Activated B cell treated with CpG ODN at 0.5 μM for 24 hours (primary cell): ENCODE measurements around the gene RASAL1. TPM values are rescaled to one million over a fixed set of nuclear protein-coding genes. Genes with fewer than 3 reads are reported as not detected.

Experiments
- ATAC-seq: fragments of 200-7000 bp; cut with Tn5 transposase; one replicate; pipeline ENCODE4 v1.10.0; 2021; ENCODE audit warnings: low read depth, mild to moderate bottlenecking, moderate library complexity
- CTCF ChIA-PET: fragments of 350-600 bp; sonication (Branson Sonifier 250); formaldehyde crosslinking; loops from one replicate; lab custom pipeline; 2021; ENCODE audit warnings: antibody characterized with exemption; lab: Charles Lee
- POLR2A ChIA-PET: fragments of 350-600 bp; sonication (Branson Sonifier 250); formaldehyde crosslinking; loops from one replicate; lab custom pipeline; 2021; ENCODE audit warnings: antibody characterized with exemption; lab: Charles Lee
- DNase-seq: peaks from one replicate; pipeline ENCODE4 v3.0.0; 2022
- H3K27ac Mint-ChIP-seq: one replicate; pipeline ENCODE4 v1.8.0; 2020; ENCODE audit warnings: mixed read lengths
- H3K27me3 Mint-ChIP-seq: one replicate; pipeline ENCODE4 v1.8.0; 2021; ENCODE audit warnings: mixed read lengths
- H3K36me3 Mint-ChIP-seq: one replicate; pipeline ENCODE4 v1.8.0; 2021; ENCODE audit warnings: low read depth, mixed read lengths
- H3K4me1 Mint-ChIP-seq: one replicate; pipeline ENCODE4 v1.8.0; 2021; ENCODE audit warnings: mixed read lengths
- H3K4me3 Mint-ChIP-seq: one replicate; pipeline ENCODE4 v1.8.0; 2020; ENCODE audit warnings: mild to moderate bottlenecking, mixed read lengths
- H3K9me3 Mint-ChIP-seq: one replicate; pipeline ENCODE4 v1.8.0; 2020; ENCODE audit warnings: mixed read lengths
- intact Hi-C: fragments of 100-400 bp; cut with micrococcal nuclease; formaldehyde crosslinking; loops from one replicate; pipeline ENCODE4 v1.15.1; 2024
- total RNA-seq: library from RNA; stranded (reverse); gene quantifications from 2 replicates; pipeline ENCODE4 v1.2.3, GENCODE V29; 2022
- TF ChIP-seq, protein P1 (sequence below): fragments of 200-600 bp; IDR thresholded peaks from one replicate; pipeline ENCODE4 v1.8.0; 2022; ENCODE audit warnings: antibody characterized with exemption, mild to moderate bottlenecking

Gene RASAL1
- total RNA-seq, 1 donor from 2014 or later = 7.1 TPM

DNA sequence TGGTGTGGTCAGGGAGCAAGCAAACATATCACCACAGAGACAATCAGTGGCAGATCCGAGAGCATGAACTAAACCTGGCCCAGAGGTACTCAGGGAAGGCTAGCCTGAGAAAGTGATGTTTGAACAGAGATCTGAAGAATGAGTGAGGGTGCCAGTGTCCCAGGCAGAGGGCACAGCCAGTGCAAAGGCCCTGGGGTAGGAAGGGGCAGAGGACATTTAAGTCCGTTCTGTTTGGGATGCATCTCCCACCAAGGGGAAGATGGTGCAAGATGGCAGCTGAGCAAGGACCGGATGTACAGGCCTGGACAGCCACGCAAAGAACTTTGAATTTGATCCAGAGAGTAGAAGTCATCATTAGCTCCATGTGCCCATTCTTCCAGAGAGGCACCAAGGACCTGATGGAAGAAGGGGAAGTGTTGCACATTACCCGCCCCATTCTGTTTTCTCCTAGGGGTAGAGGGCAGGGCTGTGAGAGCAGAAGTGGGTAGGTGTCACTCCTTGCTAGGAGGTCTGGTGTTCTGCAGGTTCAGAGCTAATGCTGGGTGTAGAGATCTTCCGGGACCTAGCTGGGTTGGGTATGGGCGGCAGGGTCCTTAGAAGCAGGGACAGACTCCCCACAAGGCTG lies 75.1 kb downstream of the RASAL1 start:
- Mint-ChIP-seq H3K9me3 (no peaks in the 10 kb centered on the region), H3K36me3 (peaks cover 5% of the 10 kb centered on the region), H3K4me1 (peaks cover 30% of the 10 kb centered on the region), H3K27ac (peak overlapping the region; percentile 89), H3K4me3 (no peak overlapping the region), H3K27me3 (no peaks in the 10 kb centered on the region)
- POLR2A ChIA-PET = interaction anchor here (0.5 to 14.4 kb wide), 6 partner anchors 9 to 170 kb away, joined by 3 to 160 read pairs (median 8); no protein-coding TSS in a partner anchor
- DNase-seq = no peak
- CTCF ChIA-PET = interaction anchor here (5.3 kb wide), 1 partner anchor 10 kb away, joined by 31 read pairs; no protein-coding TSS in a partner anchor
- intact Hi-C loops = no loop called here
- TF ChIP-seq, protein P1, sequence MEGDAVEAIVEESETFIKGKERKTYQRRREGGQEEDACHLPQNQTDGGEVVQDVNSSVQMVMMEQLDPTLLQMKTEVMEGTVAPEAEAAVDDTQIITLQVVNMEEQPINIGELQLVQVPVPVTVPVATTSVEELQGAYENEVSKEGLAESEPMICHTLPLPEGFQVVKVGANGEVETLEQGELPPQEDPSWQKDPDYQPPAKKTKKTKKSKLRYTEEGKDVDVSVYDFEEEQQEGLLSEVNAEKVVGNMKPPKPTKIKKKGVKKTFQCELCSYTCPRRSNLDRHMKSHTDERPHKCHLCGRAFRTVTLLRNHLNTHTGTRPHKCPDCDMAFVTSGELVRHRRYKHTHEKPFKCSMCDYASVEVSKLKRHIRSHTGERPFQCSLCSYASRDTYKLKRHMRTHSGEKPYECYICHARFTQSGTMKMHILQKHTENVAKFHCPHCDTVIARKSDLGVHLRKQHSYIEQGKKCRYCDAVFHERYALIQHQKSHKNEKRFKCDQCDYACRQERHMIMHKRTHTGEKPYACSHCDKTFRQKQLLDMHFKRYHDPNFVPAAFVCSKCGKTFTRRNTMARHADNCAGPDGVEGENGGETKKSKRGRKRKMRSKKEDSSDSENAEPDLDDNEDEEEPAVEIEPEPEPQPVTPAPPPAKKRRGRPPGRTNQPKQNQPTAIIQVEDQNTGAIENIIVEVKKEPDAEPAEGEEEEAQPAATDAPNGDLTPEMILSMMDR = no peak
- no peak for ATAC-seq

DNA sequence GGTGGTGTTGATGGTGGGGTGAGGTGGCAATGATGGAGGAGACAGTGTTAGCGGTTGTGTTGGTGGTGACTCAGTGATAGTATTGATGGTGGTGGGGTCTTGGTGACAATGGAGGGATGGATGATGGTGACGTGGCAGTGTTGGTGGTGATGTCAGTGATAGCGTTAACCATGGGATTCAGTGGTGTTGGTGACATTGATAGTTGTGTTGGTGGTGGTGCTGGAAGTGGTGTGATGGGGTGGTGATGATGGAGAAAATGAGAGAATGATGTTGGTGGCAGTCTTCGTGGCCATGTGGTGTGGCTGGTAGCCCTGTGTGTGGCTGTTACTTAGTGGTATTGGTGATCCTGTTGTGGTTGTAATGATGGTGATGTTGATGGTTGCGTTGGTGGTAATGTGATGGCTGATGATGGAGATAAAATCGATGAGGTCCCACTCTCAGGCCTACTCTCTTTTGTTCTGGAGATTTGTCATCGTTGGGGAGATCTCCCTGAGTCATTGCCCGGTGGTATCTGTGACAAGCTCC lies 76.4 kb downstream of the RASAL1 start:
- H3K9me3 Mint-ChIP-seq = no peaks in the 10 kb centered on the region
- H3K4me1 Mint-ChIP-seq = peaks cover 28% of the 10 kb centered on the region
- ChIA-PET CTCF (interaction anchor here (0.6 to 5.3 kb wide), 3 partner anchors 9 to 115 kb away, joined by 3 to 31 read pairs (median 4); no protein-coding TSS in a partner anchor), POLR2A (interaction anchor here (14.4 kb wide), 1 partner anchor 14 kb away, joined by 160 read pairs; no protein-coding TSS in a partner anchor)
- intact Hi-C loops = no loop called here
- ATAC-seq (no peak), DNase-seq (no peak)
- H3K4me3 Mint-ChIP-seq = no peak overlapping the region
- H3K36me3 Mint-ChIP-seq = peaks cover 5% of the 10 kb centered on the region
- no peaks in the 10 kb centered on the region for H3K27me3 Mint-ChIP-seq
- H3K27ac Mint-ChIP-seq = no peak overlapping the region
- TF ChIP-seq, protein P1 = no peak

DNA sequence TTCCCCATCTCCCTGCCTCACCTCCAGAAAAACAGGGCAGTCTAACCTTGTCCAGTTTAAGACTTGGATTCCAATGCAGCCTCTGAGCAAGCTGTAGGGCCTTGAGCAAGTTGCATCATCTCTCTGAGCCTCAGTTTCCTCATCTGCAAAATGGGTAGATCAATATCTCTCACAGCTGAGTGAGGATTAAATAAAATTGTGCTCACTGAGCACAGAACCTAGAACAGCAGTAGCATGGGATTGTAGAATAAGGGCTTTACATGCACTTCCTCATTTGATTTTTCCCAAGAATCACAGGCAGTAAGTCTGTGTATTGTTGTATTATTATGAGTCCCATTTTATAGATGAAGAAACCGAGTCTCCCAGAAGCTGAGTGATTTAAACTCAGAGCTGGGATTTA lies 77.0 kb downstream of the RASAL1 start:
- CTCF ChIA-PET = interaction anchor here (1.0 to 5.3 kb wide), 3 partner anchors 9 to 158 kb away, joined by 3 to 31 read pairs (median 4); no protein-coding TSS in a partner anchor
- ATAC-seq (no peak), DNase-seq (no peak)
- TF ChIP-seq, protein P1 = no peak
- no peaks in the 10 kb centered on the region for H3K9me3 Mint-ChIP-seq
- no peak overlapping the region for H3K4me3 Mint-ChIP-seq
- H3K36me3 Mint-ChIP-seq = peaks cover 5% of the 10 kb centered on the region
- H3K27ac Mint-ChIP-seq = peak overlapping the region; percentile 56
- POLR2A ChIA-PET = interaction anchor here (14.4 kb wide), 1 partner anchor 14 kb away, joined by 160 read pairs; no protein-coding TSS in a partner anchor
- H3K4me1 Mint-ChIP-seq = peaks cover 30% of the 10 kb centered on the region
- intact Hi-C loops = no loop called here
- no peaks in the 10 kb centered on the region for H3K27me3 Mint-ChIP-seq

DNA sequence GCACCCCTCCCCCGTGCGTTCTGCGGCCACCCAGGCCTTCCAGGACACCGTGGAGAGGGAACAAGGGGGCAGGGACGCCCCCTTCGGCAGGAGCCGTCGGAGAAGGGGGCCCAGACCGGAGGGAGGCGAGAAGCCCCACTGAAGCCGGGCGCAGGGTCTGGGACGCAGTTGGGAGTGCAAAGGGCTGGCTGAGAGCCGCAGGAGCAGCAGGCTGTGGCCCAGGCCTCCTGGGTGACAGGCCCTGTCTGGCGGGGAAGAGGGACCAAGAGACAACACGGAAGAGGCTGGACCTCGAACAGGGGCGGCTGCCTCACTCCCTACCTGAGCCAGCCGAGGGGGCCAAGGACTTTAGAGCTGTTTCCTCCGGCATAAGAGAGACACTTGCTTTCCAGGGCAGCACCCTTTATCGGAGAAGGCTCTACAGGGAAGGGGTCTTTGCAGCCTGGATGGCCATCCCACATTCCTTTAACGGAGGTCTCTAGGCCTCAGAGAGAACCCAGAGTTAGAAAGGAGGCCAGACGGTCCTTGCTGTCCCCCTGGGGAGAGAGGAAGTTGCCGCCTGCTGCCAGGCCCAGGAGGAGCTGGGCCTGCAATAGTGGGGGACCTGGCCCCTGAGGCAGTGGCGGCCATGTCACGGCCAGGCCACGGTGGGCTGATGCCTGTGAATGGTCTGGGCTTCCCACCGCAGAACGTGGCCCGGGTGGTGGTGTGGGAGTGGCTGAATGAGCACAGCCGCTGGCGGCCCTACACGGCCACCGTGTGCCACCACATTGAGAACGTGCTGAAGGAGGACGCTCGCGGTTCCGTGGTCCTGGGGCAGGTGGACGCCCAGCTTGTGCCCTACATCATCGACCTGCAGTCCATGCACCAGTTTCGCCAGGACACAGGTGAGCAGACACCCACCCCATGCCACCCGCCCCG lies 77.7 kb downstream of the RASAL1 start:
- Mint-ChIP-seq H3K4me3 (peak overlapping the region; percentile 81), H3K27ac (peak overlapping the region; percentile 76), H3K9me3 (no peaks in the 10 kb centered on the region), H3K36me3 (peaks cover 5% of the 10 kb centered on the region), H3K27me3 (no peaks in the 10 kb centered on the region), H3K4me1 (peaks cover 36% of the 10 kb centered on the region)
- intact Hi-C loops = no loop called here
- ATAC-seq (no peak), DNase-seq (no peak)
- TF ChIP-seq, protein P1 = no peak
- ChIA-PET CTCF (interaction anchor here (1.0 to 1.3 kb wide), 3 partner anchors 9 to 158 kb away, joined by 3 to 6 read pairs (median 5); no protein-coding TSS in a partner anchor), POLR2A (interaction anchor here (0.5 to 14.4 kb wide), 3 partner anchors 15 to 66 kb away, joined by 3 to 160 read pairs (median 3); no protein-coding TSS in a partner anchor)
